Body of pancreas (tissue), 4 donors: ENCODE results near the gene CCDC158. TPM values are rescaled to one million over a fixed set of nuclear protein-coding genes. Genes with fewer than 3 reads are reported as not detected.

Experiments used
- ATAC-seq: fragments of 150-250 bp; one replicate; pipeline ENCODE4 v1.9.1; 2016
- DNase-seq, 4 donors: peaks; one replicate each; pipeline ENCODE4 v3.0.0-alpha.2; 2019
- H3K27ac ChIP-seq, 4 donors: fragments of 200-600 bp; sonication (generic); 1 replicate in 3 of 4; 2 replicates in 1 of 4; pipeline versions ENCODE4 v1.5.1 to v1.6.1; 2016 to 2019; ENCODE audit warnings: mild to moderate bottlenecking in 1 of 4, mixed read lengths in 1 of 4, moderate library complexity in 1 of 4
- H3K27me3 ChIP-seq, 2 donors: fragments of 200-600 bp; sonication (generic); one replicate each; pipeline ENCODE4 v1.6.0; 2016; ENCODE audit warnings: mild to moderate bottlenecking in 1 of 2
- H3K36me3 ChIP-seq, 2 donors: fragments of 200-600 bp; sonication (generic); replicated peaks in 1 of 2; 2 replicates each; pipeline ENCODE4 v1.5.1; 2016; ENCODE audit warnings: low read depth in 2 of 2; ENCODE audit not compliant: insufficient read depth in 1 of 2
- H3K4me1 ChIP-seq: fragments of 200-600 bp; sonication (generic); one replicate; pipeline ENCODE4 v1.6.0; 2016
- H3K4me3 ChIP-seq, 2 donors: fragments of 200-600 bp; sonication (generic); 1 replicate in 1 of 2; 2 replicates in 1 of 2; pipeline ENCODE4 v1.5.1; 2016 to 2019
- H3K9me3 ChIP-seq, 3 donors: fragments of 200-600 bp; sonication (generic); 1 replicate in 2 of 3; 2 replicates in 1 of 3; pipeline ENCODE4 v1.5.1; 2016
- CTCF ChIP-seq, 7 experiments: fragments of 450-650 bp in 4 of 7; fragments of 200-600 bp in 3 of 7; sonication (generic) in 3 of 7; IDR thresholded peaks; one replicate each; pipeline ENCODE4 v1.5.1; 2016 to 2019; ENCODE audit warnings: antibody characterized with exemption in 7 of 7
- POLR2A ChIP-seq, 3 donors: fragments of 450-650 bp; IDR thresholded peaks; one replicate each; pipeline ENCODE4 v1.6.1; 2016; ENCODE audit warnings: antibody characterized with exemption in 3 of 3, mild to moderate bottlenecking in 2 of 3
- WGBS, 2 donors: methylation state at CpG; one replicate each; pipeline ENCODE4 v1.1.5; 2017; 5-methylcytosine and 5-hydroxymethylcytosine counted together
- intact Hi-C: fragments of 100-400 bp; cut with DNase I; formaldehyde crosslinking; loops from one replicate; pipeline ENCODE4 v1.15.1; 2023
- total RNA-seq, 2 donors: library from RNA; depleted of rRNA; stranded (reverse); fragments of >200 nt; gene quantifications; one replicate each; pipeline ENCODE4 v1.1.0, GENCODE V29; 2016

The CCDC158 gene
- total RNA-seq, 2 donors from 2014 or later: 0.99 to 1.3 TPM

- Histone ChIP-seq H3K4me1 (no peaks in the 10 kb centered on the region), H3K9me3 (no peaks in the 10 kb centered on the region), H3K27ac (no peak overlapping the region), H3K36me3 (no peaks in the 10 kb centered on the region), H3K4me3 (no peak overlapping the region), H3K27me3 (no peaks in the 10 kb centered on the region)
- intact Hi-C loops: no loop called here
- DNase-seq (no peak), ATAC-seq (no peak)
- no peak for TF ChIP-seq CTCF (IDR thresholded peaks at IDR 0.05)
- no peak for TF ChIP-seq POLR2A (IDR thresholded peaks at IDR 0.05)
- WGBS, 2 donors: 74 to 78% methylated on average over 7 of the region's 7 CpGs
These were observed 105.5 kb downstream of the CCDC158 start for GRCh38 chr4:76315267-76315918.

GRCh38 chr4:76313547-76313946, 107.4 kb downstream of the CCDC158 start:
- no peaks in the 10 kb centered on the region for H3K9me3 ChIP-seq
- TF ChIP-seq POLR2A (IDR thresholded peaks at IDR 0.05): no peak
- no peak for TF ChIP-seq CTCF (IDR thresholded peaks at IDR 0.05)
- no peaks in the 10 kb centered on the region for H3K27me3 ChIP-seq
- WGBS, 2 donors: 77 to 87% methylated on average over 2 of the region's 2 CpGs
- no peak overlapping the region for H3K27ac ChIP-seq
- DNase-seq (no peak), ATAC-seq (no peak)
- intact Hi-C loops: no loop called here
- H3K4me1 ChIP-seq: peaks cover 2% of the 10 kb centered on the region
- no peaks in the 10 kb centered on the region for H3K36me3 ChIP-seq
- no peak overlapping the region for H3K4me3 ChIP-seq

GRCh38 chr4:76312457-76312856, 108.5 kb downstream of the CCDC158 start:
- intact Hi-C loops: no loop called here

GRCh38 chr4:76311896-76312331, 109.0 kb downstream of the CCDC158 start:
- H3K27ac ChIP-seq: no peak overlapping the region
- no peak for ATAC-seq
- H3K27me3 ChIP-seq: no peaks in the 10 kb centered on the region
- peaks cover 17% of the 10 kb centered on the region for H3K4me1 ChIP-seq
- H3K36me3 ChIP-seq: no peaks in the 10 kb centered on the region
- H3K9me3 ChIP-seq: no peaks in the 10 kb centered on the region
- TF ChIP-seq CTCF (IDR thresholded peaks at IDR 0.05): no peak
- 40% methylated on average over 1 of the region's 1 CpG; no CpG with 5 or more reads in 1 of the 2 donors for WGBS, 2 donors
- intact Hi-C loops: no loop called here
- DNase-seq: no peak
- no peak overlapping the region for H3K4me3 ChIP-seq

More at GRCh38 chr4:76312457-76312856, 108.5 kb downstream of the CCDC158 start:
- Histone ChIP-seq H3K4me1 (peaks cover 13% of the 10 kb centered on the region), H3K27ac (no peak overlapping the region), H3K27me3 (no peaks in the 10 kb centered on the region), H3K9me3 (no peaks in the 10 kb centered on the region), H3K4me3 (no peak overlapping the region), H3K36me3 (no peaks in the 10 kb centered on the region)
- no peak for TF ChIP-seq POLR2A (IDR thresholded peaks at IDR 0.05)
- no peak for TF ChIP-seq CTCF (IDR thresholded peaks at IDR 0.05)
- ATAC-seq: no peak
- no peak for DNase-seq
- WGBS, 2 donors: 66 to 72% methylated on average over 1 of the region's 1 CpG

GRCh38 chr4:76310683-76311082, 110.3 kb downstream of the CCDC158 start:
- WGBS, 2 donors: 75 to 79% methylated on average over 4 of the region's 4 CpGs
- Histone ChIP-seq H3K4me1 (peaks cover 19% of the 10 kb centered on the region), H3K27me3 (no peaks in the 10 kb centered on the region), H3K36me3 (no peaks in the 10 kb centered on the region), H3K4me3 (no peak overlapping the region), H3K9me3 (no peaks in the 10 kb centered on the region), H3K27ac (no peak overlapping the region)
- intact Hi-C loops: no loop called here
- no peak for DNase-seq
- no peak for TF ChIP-seq CTCF (IDR thresholded peaks at IDR 0.05)
- TF ChIP-seq POLR2A (IDR thresholded peaks at IDR 0.05): no peak
- ATAC-seq: no peak
